Adrenal gland (tissue), 5 donors: Measurements from ENCODE around the gene ACTL7B.

Experiments
- POLR2A ChIP-seq, 2 donors: fragments of 450-650 bp; IDR thresholded peaks; one replicate each; pipeline ENCODE4 v1.6.1; 2017; ENCODE audit warnings: antibody characterized with exemption in 2 of 2, mild to moderate bottlenecking in 2 of 2, moderate library complexity in 1 of 2
- TF ChIP-seq, protein P1 (sequence below), 6 experiments: fragments of 450-650 bp in 4 of 6; fragments of 200-600 bp in 2 of 6; sonication (generic) in 1 of 6; IDR thresholded peaks; 1 replicate in 5 of 6; 2 replicates in 1 of 6; pipeline versions ENCODE4 v1.5.1 to v1.8.0; 2016 to 2021; ENCODE audit warnings: antibody characterized with exemption in 6 of 6, mild to moderate bottlenecking in 2 of 6, moderate library complexity in 1 of 6
- donor health status: DM: no; HTN: no; CAD: no.

DNA sequence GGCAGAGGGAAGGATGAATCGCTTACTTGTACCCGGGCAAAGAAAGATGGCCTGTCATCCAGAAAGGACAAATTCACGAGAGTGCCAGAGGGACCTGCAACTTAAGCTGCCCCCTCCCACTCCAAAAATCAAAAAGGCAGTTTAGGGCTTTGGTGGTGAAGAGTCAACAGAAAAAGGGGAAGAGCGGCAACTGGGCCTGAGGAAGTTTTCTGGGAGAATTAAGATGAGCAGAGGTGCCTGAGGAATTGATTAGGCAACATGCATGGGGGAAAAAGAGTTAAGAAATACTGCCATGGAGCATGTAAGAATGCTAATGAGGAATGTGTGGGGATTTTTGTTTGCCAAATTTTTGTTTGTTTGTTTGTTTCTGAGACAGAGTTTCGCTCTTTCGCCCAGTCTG, 1.8 kb upstream of the ACTL7B start:
- TF ChIP-seq, protein P1, sequence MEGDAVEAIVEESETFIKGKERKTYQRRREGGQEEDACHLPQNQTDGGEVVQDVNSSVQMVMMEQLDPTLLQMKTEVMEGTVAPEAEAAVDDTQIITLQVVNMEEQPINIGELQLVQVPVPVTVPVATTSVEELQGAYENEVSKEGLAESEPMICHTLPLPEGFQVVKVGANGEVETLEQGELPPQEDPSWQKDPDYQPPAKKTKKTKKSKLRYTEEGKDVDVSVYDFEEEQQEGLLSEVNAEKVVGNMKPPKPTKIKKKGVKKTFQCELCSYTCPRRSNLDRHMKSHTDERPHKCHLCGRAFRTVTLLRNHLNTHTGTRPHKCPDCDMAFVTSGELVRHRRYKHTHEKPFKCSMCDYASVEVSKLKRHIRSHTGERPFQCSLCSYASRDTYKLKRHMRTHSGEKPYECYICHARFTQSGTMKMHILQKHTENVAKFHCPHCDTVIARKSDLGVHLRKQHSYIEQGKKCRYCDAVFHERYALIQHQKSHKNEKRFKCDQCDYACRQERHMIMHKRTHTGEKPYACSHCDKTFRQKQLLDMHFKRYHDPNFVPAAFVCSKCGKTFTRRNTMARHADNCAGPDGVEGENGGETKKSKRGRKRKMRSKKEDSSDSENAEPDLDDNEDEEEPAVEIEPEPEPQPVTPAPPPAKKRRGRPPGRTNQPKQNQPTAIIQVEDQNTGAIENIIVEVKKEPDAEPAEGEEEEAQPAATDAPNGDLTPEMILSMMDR (IDR thresholded peaks at IDR 0.05): no peak
- TF ChIP-seq POLR2A (IDR thresholded peaks at IDR 0.05): no peak
